Esophagus squamous epithelium (tissue), 5 donors: Measurements from ENCODE around the gene BICRA. TPM values are rescaled to one million over a fixed set of nuclear protein-coding genes. Genes with fewer than 3 reads are reported as not detected.

ENCODE experiments used
- DNase-seq: peaks from one replicate; lab custom pipeline; 2025; lab: John Stamatoyannopoulos, UW
- H3K27ac ChIP-seq, 4 donors: fragments of 200-600 bp; sonication (generic); one replicate each; pipeline ENCODE4 v1.5.1; 2016 to 2019; ENCODE audit warnings: mild to moderate bottlenecking in 1 of 4
- H3K27me3 ChIP-seq, 4 donors: fragments of 200-600 bp; sonication (generic); 1 replicate in 3 of 4; 2 replicates in 1 of 4; pipeline versions ENCODE4 v1.5.1 to v1.6.0; 2017 to 2021; ENCODE audit warnings: antibody characterized with exemption in 1 of 4
- H3K36me3 ChIP-seq, 3 donors: fragments of 200-600 bp; sonication (generic); one replicate each; pipeline ENCODE4 v1.5.1; 2016 to 2019
- H3K4me1 ChIP-seq, 3 donors: fragments of 200-600 bp; sonication (generic); one replicate each; pipeline ENCODE4 v1.5.1; 2017 to 2019
- H3K4me3 ChIP-seq, 4 donors: fragments of 200-600 bp; sonication (generic); 1 replicate in 3 of 4; 2 replicates in 1 of 4; pipeline ENCODE4 v1.5.1; 2016 to 2019; ENCODE audit warnings: mild to moderate bottlenecking in 2 of 4, moderate library complexity in 1 of 4
- H3K9me3 ChIP-seq, 3 donors: fragments of 200-600 bp; sonication (generic); one replicate each; pipeline ENCODE4 v1.5.1; 2016 to 2019
- CTCF ChIP-seq, 6 experiments: fragments of 450-650 bp in 4 of 6; fragments of 200-600 bp in 2 of 6; sonication (generic) in 2 of 6; IDR thresholded peaks; one replicate each; pipeline ENCODE4 v1.5.1; 2016 to 2019; ENCODE audit warnings: antibody characterized with exemption in 6 of 6, mild to moderate bottlenecking in 4 of 6, moderate library complexity in 4 of 6
- POLR2A ChIP-seq, 4 donors: fragments of 450-650 bp; IDR thresholded peaks; one replicate each; pipeline ENCODE4 v1.6.1; 2017; ENCODE audit warnings: antibody characterized with exemption in 4 of 4, mild to moderate bottlenecking in 4 of 4, moderate library complexity in 3 of 4
- WGBS, 2 donors: methylation state at CpG; one replicate each; pipeline ENCODE4 v1.1.5; 2018; 5-methylcytosine and 5-hydroxymethylcytosine counted together
- intact Hi-C: fragments of 100-400 bp; cut with DNase I; formaldehyde crosslinking; loops from one replicate; pipeline ENCODE4 v1.15.0; 2022
- total RNA-seq, 4 donors: library from RNA; depleted of rRNA; stranded (reverse); fragments of >200 nt; gene quantifications; one replicate each; pipeline ENCODE4 v1.1.0, GENCODE V29; 2016
- donor health status: DM: yes; HTN: yes; CAD: no.

Gene BICRA
- total RNA-seq, result 10 to 100 TPM in 1 of 4 donors, 1 to 10 TPM in 3; 1.1 to 17.5 (median 7.0) TPM

GRCh38 chr19:47608969-47609905 lies at the start of gene BICRA:
BICRA (plus strand) TSS chr19:47609134; CDS start chr19:47673575, 64,441 bp downstream.
- H3K27me3 ChIP-seq, result no peaks in the 10 kb centered on the region
- peaks cover 0 to 9% (median 0%) of the 10 kb centered on the region in 3 donors for H3K36me3 ChIP-seq
- peaks cover 15 to 57% (median 30%) of the 10 kb centered on the region in 3 donors for H3K4me1 ChIP-seq
- peak; percentile 23 for DNase-seq
- peak within 1 kb of the TSS; percentile 91 to 100 (median 96) for H3K27ac ChIP-seq
- H3K4me3 ChIP-seq, result peak within 1 kb of the TSS; percentile 69 to 97 (median 82)
- intact Hi-C loops, result no loop called here
- TF ChIP-seq CTCF (IDR thresholded peaks at IDR 0.05) (no peak), POLR2A (IDR thresholded peaks at IDR 0.05) (peak in 2 of 4 donors; percentile 7 to 21)
- H3K9me3 ChIP-seq, result no peaks in the 10 kb centered on the region
- 0 to 1% methylated on average over 27 of the region's 94 CpGs for WGBS, 2 donors

GRCh38 chr19:47560999-47561398 lies 47.9 kb upstream of the BICRA start:
- no peak for DNase-seq
- Histone ChIP-seq H3K9me3 (no peaks in the 10 kb centered on the region), H3K36me3 (no peaks in the 10 kb centered on the region), H3K27me3 (no peaks in the 10 kb centered on the region), H3K27ac (no peak overlapping the region), H3K4me1 (peaks cover 0 to 12% (median 0%) of the 10 kb centered on the region in 3 donors), H3K4me3 (no peak overlapping the region)
- intact Hi-C loops, result no loop called here
- TF ChIP-seq CTCF (IDR thresholded peaks at IDR 0.05), result no peak
- no peak for TF ChIP-seq POLR2A (IDR thresholded peaks at IDR 0.05)
- WGBS, 2 donors, result 56 to 60% methylated on average over 2 of the region's 2 CpGs

- H3K27ac ChIP-seq, result no peak overlapping the region
- no peaks in the 10 kb centered on the region for H3K9me3 ChIP-seq
- peaks cover 0 to 12% (median 0%) of the 10 kb centered on the region in 3 donors for H3K4me1 ChIP-seq
- intact Hi-C loops, result no loop called here
- no peak overlapping the region for H3K4me3 ChIP-seq
- 76 to 89% methylated on average over 6 to 7 of the region's 7 CpGs for WGBS, 2 donors
- no peaks in the 10 kb centered on the region for H3K27me3 ChIP-seq
- H3K36me3 ChIP-seq, result no peaks in the 10 kb centered on the region
- TF ChIP-seq CTCF (IDR thresholded peaks at IDR 0.05) (no peak), POLR2A (IDR thresholded peaks at IDR 0.05) (no peak)
- DNase-seq, result no peak
Observed at GRCh38 chr19:47561440-47562057, 47.4 kb upstream of the BICRA start.

GRCh38 chr19:47564081-47564480 lies 44.9 kb upstream of the BICRA start:
- DNase-seq, result no peak
- H3K9me3 ChIP-seq, result no peaks in the 10 kb centered on the region
- no peak overlapping the region for H3K27ac ChIP-seq
- WGBS, 2 donors, result 75 to 82% methylated on average over 3 of the region's 3 CpGs
- no peak for TF ChIP-seq CTCF (IDR thresholded peaks at IDR 0.05)
- no peak for TF ChIP-seq POLR2A (IDR thresholded peaks at IDR 0.05)
- H3K4me1 ChIP-seq, result peaks cover 0 to 12% (median 0%) of the 10 kb centered on the region in 3 donors
- intact Hi-C loops, result no loop called here
- H3K36me3 ChIP-seq, result no peaks in the 10 kb centered on the region
- no peak overlapping the region for H3K4me3 ChIP-seq
- no peaks in the 10 kb centered on the region for H3K27me3 ChIP-seq

- 77 to 80% methylated on average over 6 to 8 of the region's 9 CpGs for WGBS, 2 donors
- DNase-seq, result no peak
- peaks cover 0 to 8% (median 0%) of the 10 kb centered on the region in 4 donors for H3K27me3 ChIP-seq
- peaks cover 0 to 13% (median 8%) of the 10 kb centered on the region in 3 donors for H3K4me1 ChIP-seq
- H3K36me3 ChIP-seq, result no peaks in the 10 kb centered on the region
- intact Hi-C loops, result no loop called here
- TF ChIP-seq POLR2A (IDR thresholded peaks at IDR 0.05) (no peak), CTCF (IDR thresholded peaks at IDR 0.05) (no peak)
- no peak overlapping the region for H3K4me3 ChIP-seq
- H3K27ac ChIP-seq, result no peak overlapping the region
- H3K9me3 ChIP-seq, result no peaks in the 10 kb centered on the region
Observed at GRCh38 chr19:47569331-47569730, 39.6 kb upstream of the BICRA start.
